ENCODE results near the gene NBAS. TPM values are rescaled to one million over a fixed set of nuclear protein-coding genes. Genes with fewer than 3 reads are reported as not detected.

The NBAS gene
- total and polyA plus RNA-seq, 2 of the 4 experiments (the other 2 are of a cell fraction) = 22.3 to 105 TPM

DNA sequence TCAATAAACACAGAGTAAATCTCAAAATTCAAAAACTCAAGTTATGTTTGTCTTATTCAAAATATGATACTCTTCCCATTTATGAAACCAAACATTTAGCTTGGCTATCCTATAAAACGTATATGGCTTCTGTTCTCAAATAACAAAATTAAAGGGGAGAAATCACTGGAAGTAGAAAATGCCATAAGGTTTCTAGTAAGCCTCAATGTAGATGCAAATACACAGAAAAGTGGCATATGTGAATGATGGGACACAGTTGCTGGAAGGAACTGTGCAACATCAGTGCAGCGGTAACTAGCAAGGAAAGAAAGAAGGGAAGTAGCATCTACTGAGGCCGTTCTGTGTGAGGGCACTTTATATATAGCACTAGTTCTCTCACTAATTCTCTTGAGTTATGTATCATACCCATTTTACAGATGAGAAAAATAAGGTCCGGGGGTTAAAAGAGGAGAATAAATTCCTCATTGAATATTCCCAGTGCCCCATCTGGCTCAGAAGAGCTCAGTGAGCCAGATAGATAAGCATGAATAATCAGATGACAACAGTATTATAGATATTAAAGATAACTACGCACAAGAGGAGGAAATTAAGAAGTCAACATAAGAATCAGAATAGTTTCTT lies 27.2 kb downstream of the NBAS start:
- Histone ChIP-seq H3K4me2 (ENCODE audit: low read depth, low read length) (no peak overlapping the region), H2AFZ (replicated peaks; ENCODE audit: low read length, poor library complexity) (no peak overlapping the region), H3K4me3 (ENCODE audit: insufficient read depth, low read depth, low read length) (no peak overlapping the region), H3K18ac (ENCODE audit: low read depth, low read length) (no peak overlapping the region), H4K8ac (ENCODE audit: low read depth in 2 of 2, low read length in 2 of 2) (no peak overlapping the region), H4K5ac (ENCODE audit: low read depth, low read length) (no peak overlapping the region), H3K56ac (ENCODE audit: extremely low read depth, insufficient read depth, low read length) (no peak overlapping the region), H3K79me1 (ENCODE audit: low read depth in 1 of 2, low read length in 2 of 2) (peaks cover 0 to 4% of the 10 kb centered on the region in 2 experiments; a peak in 2 of 4 replicates), H3K9me3 (ENCODE audit: control insufficient read depth, insufficient read depth, low read length) (no peaks in the 10 kb centered on the region), H3K23ac (ENCODE audit: low read depth, low read length) (no peak overlapping the region), H3K36me3 (ENCODE audit: control insufficient read depth, insufficient read depth, low read length) (peaks cover 5% of the 10 kb centered on the region), H2BK5ac (ENCODE audit: low read depth, low read length, poor library complexity, severe bottlenecking) (no peak overlapping the region), H2BK120ac (ENCODE audit: low read depth, low read length) (no peak overlapping the region), H4K20me1 (ENCODE audit: insufficient read depth, low read length) (no peaks in the 10 kb centered on the region), H3K27me3 (ENCODE audit: control insufficient read depth, insufficient read depth, low read length) (no peaks in the 10 kb centered on the region), H3K9ac (ENCODE audit: low read depth, low read length) (no peak overlapping the region), H3K4me1 (ENCODE audit: control insufficient read depth, insufficient read depth, low read length) (no peaks in the 10 kb centered on the region), H3K9me1 (ENCODE audit: insufficient read depth, low read length) (no peaks in the 10 kb centered on the region), H4K91ac (ENCODE audit: insufficient read depth, low read depth, low read length) (no peak overlapping the region), H2AK5ac (ENCODE audit: low read depth, low read length) (no peak overlapping the region), H3K27ac (ENCODE audit: insufficient read depth, low read length) (no peak overlapping the region), H2BK15ac (ENCODE audit: low read depth, low read length) (no peak overlapping the region), H2BK20ac (ENCODE audit: low read depth, low read length) (no peak overlapping the region), H3K4ac (ENCODE audit: low read depth, low read length) (no peak overlapping the region), H2AK9ac (replicated peaks; ENCODE audit: low read depth, low read length, poor library complexity) (no peak overlapping the region), H3K14ac (replicated peaks; ENCODE audit: low read depth, low read length) (no peak overlapping the region)
- intact Hi-C loops (cut with micrococcal nuclease) = no loop called here
- ChIA-PET POLR2A (ENCODE audit: unreplicated experiment) (no interaction called here), CTCF (interaction anchor here (0.8 kb wide), 1 partner anchor 12 kb away, joined by 3 read pairs; no protein-coding TSS in a partner anchor)
- ATAC-seq (ENCODE audit: low read depth) = no peak
- no CpG with 5 or more reads among the region's 5 CpGs for WGBS, 2 experiments (ENCODE audit: extremely low coverage in 2 of 2, insufficient read length in 1 of 2)
- BruUV-seq (replicated peaks) = no TSS peak
- dilution Hi-C loops (cut with HindIII; ENCODE audit: low sequenced_read_pairs, unreplicated experiment) = no loop called here
- DNase-seq = no peak
- TF ChIP-seq MXI1 (IDR thresholded peaks at IDR 0.05; ENCODE audit: borderline replicate concordance, low read depth, low read length) (no peak), MAFK (IDR thresholded peaks at IDR 0.05; ENCODE audit: low read depth, low read length) (no peak), RAD21 (IDR thresholded peaks at IDR 0.05; ENCODE audit: low read length) (no peak), POLR2A (IDR thresholded peaks at IDR 0.05; ENCODE audit: low read depth, low read length) (no peak), CHD1 (IDR thresholded peaks at IDR 0.05; ENCODE audit: low read depth, low read length) (no peak), SMC3 (IDR thresholded peaks at IDR 0.05; ENCODE audit: low read depth, low read length) (no peak), NFE2L2 (IDR thresholded peaks at IDR 0.05; ENCODE audit: low read depth, low read length) (no peak), BHLHE40 (IDR thresholded peaks at IDR 0.05; ENCODE audit: low read depth, low read length) (no peak), MAZ (IDR thresholded peaks at IDR 0.05; ENCODE audit: borderline replicate concordance, low read depth, low read length) (no peak), RCOR1 (IDR thresholded peaks at IDR 0.05; ENCODE audit: insufficient replicate concordance, low read length) (no peak), FOS (IDR thresholded peaks at IDR 0.05; ENCODE audit: low read depth, low read length) (no peak), RFX5 (IDR thresholded peaks at IDR 0.05; ENCODE audit: low read depth, low read length) (no peak), CEBPB (IDR thresholded peaks at IDR 0.05; ENCODE audit: low read depth, low read length) (no peak)
- TF ChIP-seq, protein P1, sequence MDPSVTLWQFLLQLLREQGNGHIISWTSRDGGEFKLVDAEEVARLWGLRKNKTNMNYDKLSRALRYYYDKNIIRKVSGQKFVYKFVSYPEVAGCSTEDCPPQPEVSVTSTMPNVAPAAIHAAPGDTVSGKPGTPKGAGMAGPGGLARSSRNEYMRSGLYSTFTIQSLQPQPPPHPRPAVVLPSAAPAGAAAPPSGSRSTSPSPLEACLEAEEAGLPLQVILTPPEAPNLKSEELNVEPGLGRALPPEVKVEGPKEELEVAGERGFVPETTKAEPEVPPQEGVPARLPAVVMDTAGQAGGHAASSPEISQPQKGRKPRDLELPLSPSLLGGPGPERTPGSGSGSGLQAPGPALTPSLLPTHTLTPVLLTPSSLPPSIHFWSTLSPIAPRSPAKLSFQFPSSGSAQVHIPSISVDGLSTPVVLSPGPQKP (IDR thresholded peaks at IDR 0.05; ENCODE audit: borderline replicate concordance, low read depth, low read length) = no peak
- TF ChIP-seq, protein P2, sequence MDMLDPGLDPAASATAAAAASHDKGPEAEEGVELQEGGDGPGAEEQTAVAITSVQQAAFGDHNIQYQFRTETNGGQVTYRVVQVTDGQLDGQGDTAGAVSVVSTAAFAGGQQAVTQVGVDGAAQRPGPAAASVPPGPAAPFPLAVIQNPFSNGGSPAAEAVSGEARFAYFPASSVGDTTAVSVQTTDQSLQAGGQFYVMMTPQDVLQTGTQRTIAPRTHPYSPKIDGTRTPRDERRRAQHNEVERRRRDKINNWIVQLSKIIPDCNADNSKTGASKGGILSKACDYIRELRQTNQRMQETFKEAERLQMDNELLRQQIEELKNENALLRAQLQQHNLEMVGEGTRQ (IDR thresholded peaks at IDR 0.05; ENCODE audit: low read depth, low read length) = no peak
- TF ChIP-seq, protein P3, sequence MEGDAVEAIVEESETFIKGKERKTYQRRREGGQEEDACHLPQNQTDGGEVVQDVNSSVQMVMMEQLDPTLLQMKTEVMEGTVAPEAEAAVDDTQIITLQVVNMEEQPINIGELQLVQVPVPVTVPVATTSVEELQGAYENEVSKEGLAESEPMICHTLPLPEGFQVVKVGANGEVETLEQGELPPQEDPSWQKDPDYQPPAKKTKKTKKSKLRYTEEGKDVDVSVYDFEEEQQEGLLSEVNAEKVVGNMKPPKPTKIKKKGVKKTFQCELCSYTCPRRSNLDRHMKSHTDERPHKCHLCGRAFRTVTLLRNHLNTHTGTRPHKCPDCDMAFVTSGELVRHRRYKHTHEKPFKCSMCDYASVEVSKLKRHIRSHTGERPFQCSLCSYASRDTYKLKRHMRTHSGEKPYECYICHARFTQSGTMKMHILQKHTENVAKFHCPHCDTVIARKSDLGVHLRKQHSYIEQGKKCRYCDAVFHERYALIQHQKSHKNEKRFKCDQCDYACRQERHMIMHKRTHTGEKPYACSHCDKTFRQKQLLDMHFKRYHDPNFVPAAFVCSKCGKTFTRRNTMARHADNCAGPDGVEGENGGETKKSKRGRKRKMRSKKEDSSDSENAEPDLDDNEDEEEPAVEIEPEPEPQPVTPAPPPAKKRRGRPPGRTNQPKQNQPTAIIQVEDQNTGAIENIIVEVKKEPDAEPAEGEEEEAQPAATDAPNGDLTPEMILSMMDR (conservative IDR thresholded peaks at IDR 0.05; ENCODE audit: low read depth, low read length) = no peak
- in situ Hi-C loops (cut with MboI; ENCODE audit: low sequenced_read_pairs) = no loop called here

All from IMR-90 (cell line).